Endothelial cell of umbilical vein (primary cell): ENCODE data around the gene NBPF15. TPM values are rescaled to one million over a fixed set of nuclear protein-coding genes. Genes with fewer than 3 reads are reported as not detected.
A peak's percentile ranks its signal among the peaks of the same experiment; 100 is the strongest.
"Not testable (repeated sequence)": the region's sequence is repeated elsewhere in the genome, so short reads cannot be mapped to it uniquely, and the experiment has no call there.

Experiments
- BruUV-seq: library from RNA; stranded (reverse); fragments of 400-500 nt; replicated peaks from 2 replicates; lab custom pipeline; 2021; lab: Mats Ljungman, UMichigan
- CTCF ChIA-PET: fragments of 300-600, 350-600 bp; sonication (Branson Sonifier 250); formaldehyde crosslinking; loops from one replicate; lab custom pipeline; 2021; ENCODE audit warnings: antibody characterized with exemption, inconsistent platforms; lab: Charles Lee
- POLR2A ChIA-PET: fragments of 300-600, 350-600 bp; sonication (Branson Sonifier 250); formaldehyde crosslinking; loops from one replicate; lab custom pipeline; 2021; ENCODE audit warnings: antibody characterized with exemption, inconsistent platforms; lab: Charles Lee
- DNase-seq: peaks from one replicate; pipeline ENCODE4 v3.0.0-alpha.2; 2011; ENCODE audit warnings: low read depth, low spot score
- FAIRE-seq: peaks from 2 replicates; lab custom pipeline; 2011; peaks lifted over from hg19 to GRCh38; lab: Jason Lieb, UNC
- H2AFZ ChIP-seq: 2 replicates; pipeline ENCODE4 v1.6.0; 2012; ENCODE audit warnings: low read depth, low read length, control low read depth, inconsistent platforms
- H3K27ac ChIP-seq: 2 replicates; pipeline ENCODE4 v1.5.1; 2011; ENCODE audit warnings: low read depth, mild to moderate bottlenecking, control low read depth, low read length, moderate library complexity; ENCODE audit not compliant: insufficient read depth
- H3K27me3 ChIP-seq, 2 experiments: 2 replicates each; pipeline versions ENCODE4 v1.6.0 to v1.6.1; 2011; ENCODE audit warnings: low read length in 2 of 2, mixed read lengths in 1 of 2; ENCODE audit not compliant: control insufficient read depth in 2 of 2, insufficient read depth in 2 of 2
- H3K36me3 ChIP-seq, 2 experiments: 2 replicates in 1 of 2; 3 replicates in 1 of 2; pipeline ENCODE4 v1.5.1; 2011; ENCODE audit warnings: low read length in 2 of 2, mild to moderate bottlenecking in 1 of 2, moderate library complexity in 1 of 2; ENCODE audit not compliant: control insufficient read depth in 2 of 2, insufficient read depth in 2 of 2; ENCODE audit errors: extremely low read depth in 1 of 2
- H3K4me1 ChIP-seq: 3 replicates; pipeline ENCODE4 v1.5.1; 2011; ENCODE audit warnings: mild to moderate bottlenecking, low read length; ENCODE audit not compliant: control insufficient read depth, insufficient read depth; ENCODE audit errors: extremely low read depth
- H3K4me2 ChIP-seq: 2 replicates; pipeline ENCODE4 v1.6.1; 2011; ENCODE audit warnings: low read length, control low read depth, mixed read lengths; ENCODE audit not compliant: insufficient read depth
- H3K4me3 ChIP-seq, 3 experiments: fragments of 200-600 bp in 1 of 3; sonication (generic), shearing (Covaris generic) in 1 of 3; replicated peaks in 1 of 3; 2 replicates each; pipeline ENCODE4 v1.5.1; 2011 to 2016; ENCODE audit warnings: control low read depth in 3 of 3, low read length in 3 of 3, mild to moderate bottlenecking in 2 of 3, inconsistent platforms in 1 of 3, low read depth in 1 of 3, moderate library complexity in 1 of 3; ENCODE audit not compliant: insufficient read depth in 1 of 3
- H3K79me2 ChIP-seq: 2 replicates; pipeline ENCODE4 v1.6.0; 2012; ENCODE audit warnings: low read length, inconsistent platforms; ENCODE audit not compliant: control insufficient read depth, insufficient read depth
- H3K9ac ChIP-seq: replicated peaks from 2 replicates; pipeline ENCODE3; 2011; ENCODE audit warnings: low read length, control low read depth; ENCODE audit not compliant: insufficient read depth; ENCODE audit errors: extremely low read depth
- H3K9me1 ChIP-seq: replicated peaks from 3 replicates; pipeline ENCODE4 v1.6.0; 2011; ENCODE audit warnings: mild to moderate bottlenecking, low read length; ENCODE audit not compliant: control insufficient read depth, insufficient read depth; ENCODE audit errors: extremely low read depth
- H3K9me3 ChIP-seq: replicated peaks from 2 replicates; pipeline ENCODE4 v1.5.1; 2012; ENCODE audit warnings: low read length, inconsistent platforms; ENCODE audit not compliant: control insufficient read depth, insufficient read depth
- H4K20me1 ChIP-seq: replicated peaks from 2 replicates; pipeline ENCODE3; 2011; ENCODE audit warnings: mild to moderate bottlenecking, low read length; ENCODE audit not compliant: control insufficient read depth, insufficient read depth; ENCODE audit errors: extremely low read depth
- dilution Hi-C: fragments of 300-500 bp; cut with MboI; formaldehyde crosslinking; loops from one replicate; pipeline ENCODE4 v1.15.0; 2019; ENCODE audit warnings: low sequenced_read_pairs; ENCODE audit not compliant: extremely low pct_ligation_motif_present
- intact Hi-C: fragments of 100-400 bp; cut with micrococcal nuclease; formaldehyde crosslinking; loops from one replicate; pipeline ENCODE4 v1.10.0; 2022
- polyA plus RNA-seq, 4 experiments: library from polyadenylated mRNA; depleted of rRNA in 3 of 4; stranded (reverse) in 3 of 4; unstranded in 1 of 4; fragments of >200 nt; gene quantifications; 2 replicates each; pipeline versions ENCODE4 v1.2.1 to v1.2.3, GENCODE V29; 2011 to 2012; ENCODE audit warnings: missing spikeins in 1 of 4
- total RNA-seq: library from RNA; stranded (reverse); gene quantifications from 2 replicates; pipeline ENCODE4 v1.2.3, GENCODE V29; 2021
- TF ChIP-seq, protein P1 (sequence below), 2 donors: IDR thresholded peaks; 1 replicate in 1 of 2; 2 replicates in 1 of 2; pipeline ENCODE4 v1.5.1; 2011; ENCODE audit warnings: low read length in 2 of 2, mild to moderate bottlenecking in 2 of 2, moderate library complexity in 2 of 2, control low read depth in 1 of 2, inconsistent platforms in 1 of 2, low read depth in 1 of 2; ENCODE audit not compliant: insufficient read depth in 1 of 2; ENCODE audit errors: extremely low read depth in 1 of 2

Gene NBPF15
- total and polyA plus RNA-seq, 2 donors (not counting 3 experiments of a cell fraction or from before 2014, with no cell fraction given): 35.5 to 66.8 TPM

- H2AFZ ChIP-seq, H3K4me2 ChIP-seq, DNase-seq, H4K20me1 ChIP-seq, intact Hi-C loops, H3K4me3 ChIP-seq, CTCF ChIA-PET, BruUV-seq, H3K9me1 ChIP-seq, dilution Hi-C loops, H3K79me2 ChIP-seq, POLR2A ChIA-PET, H3K36me3 ChIP-seq, FAIRE-seq, H3K9me3 ChIP-seq, H3K4me1 ChIP-seq, H3K9ac ChIP-seq, H3K27me3 ChIP-seq, H3K27ac ChIP-seq: not testable (repeated sequence)
- TF ChIP-seq, protein P1, sequence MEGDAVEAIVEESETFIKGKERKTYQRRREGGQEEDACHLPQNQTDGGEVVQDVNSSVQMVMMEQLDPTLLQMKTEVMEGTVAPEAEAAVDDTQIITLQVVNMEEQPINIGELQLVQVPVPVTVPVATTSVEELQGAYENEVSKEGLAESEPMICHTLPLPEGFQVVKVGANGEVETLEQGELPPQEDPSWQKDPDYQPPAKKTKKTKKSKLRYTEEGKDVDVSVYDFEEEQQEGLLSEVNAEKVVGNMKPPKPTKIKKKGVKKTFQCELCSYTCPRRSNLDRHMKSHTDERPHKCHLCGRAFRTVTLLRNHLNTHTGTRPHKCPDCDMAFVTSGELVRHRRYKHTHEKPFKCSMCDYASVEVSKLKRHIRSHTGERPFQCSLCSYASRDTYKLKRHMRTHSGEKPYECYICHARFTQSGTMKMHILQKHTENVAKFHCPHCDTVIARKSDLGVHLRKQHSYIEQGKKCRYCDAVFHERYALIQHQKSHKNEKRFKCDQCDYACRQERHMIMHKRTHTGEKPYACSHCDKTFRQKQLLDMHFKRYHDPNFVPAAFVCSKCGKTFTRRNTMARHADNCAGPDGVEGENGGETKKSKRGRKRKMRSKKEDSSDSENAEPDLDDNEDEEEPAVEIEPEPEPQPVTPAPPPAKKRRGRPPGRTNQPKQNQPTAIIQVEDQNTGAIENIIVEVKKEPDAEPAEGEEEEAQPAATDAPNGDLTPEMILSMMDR (IDR thresholded peaks at IDR 0.05; ENCODE audit: extremely low read depth in 1 of 2, insufficient read depth in 1 of 2, low read depth in 1 of 2, low read length in 2 of 2): peak in 1 of 2 donors; percentile 6
These were observed 21.7 kb downstream of the NBPF15 start for GRCh38 chr1:144439737-144440136.

DNA sequence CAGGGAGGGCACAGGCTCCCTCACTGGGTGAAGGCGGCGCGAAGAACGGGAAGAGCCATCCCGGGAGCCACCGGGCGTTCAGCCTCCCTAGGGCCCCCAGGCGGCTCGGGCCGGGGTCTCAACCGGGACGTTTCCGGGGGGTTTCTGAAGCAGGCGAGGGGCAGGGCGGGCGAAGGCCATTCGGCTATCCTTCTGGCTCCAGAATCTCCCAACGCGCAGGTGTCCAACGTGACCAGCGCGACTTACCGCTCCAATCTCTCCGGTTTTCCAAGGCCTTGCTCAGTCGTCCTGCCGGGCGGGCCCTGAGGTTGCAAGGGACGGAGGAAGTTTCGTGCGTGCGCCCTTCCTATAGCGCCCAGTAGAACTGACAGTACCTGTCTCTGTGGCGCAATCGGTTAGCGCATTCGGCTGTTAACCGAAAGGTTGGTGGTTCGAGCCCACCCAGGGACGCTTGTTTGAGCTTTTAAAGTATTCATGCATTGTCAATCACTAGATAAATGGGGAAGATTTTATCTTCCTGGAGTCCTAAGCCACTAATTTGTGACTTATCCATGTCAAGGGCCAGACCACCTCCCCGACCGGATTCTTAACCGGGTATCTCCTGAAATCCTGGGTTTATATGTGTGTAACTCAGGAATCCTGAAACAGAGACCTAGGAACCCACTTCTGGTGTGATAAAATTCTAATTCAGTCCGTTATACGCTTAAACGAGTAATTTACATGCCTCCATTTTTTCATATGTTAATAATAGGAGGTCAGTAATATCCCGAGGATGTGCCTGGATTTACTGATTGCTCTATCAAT is 42.4 kb downstream of the NBPF15 start:
- Histone ChIP-seq H3K4me3 (peak overlapping the region in 2 of 3 experiments; percentile 39 to 45), H3K4me2 (peak overlapping the region; percentile 17), H2AFZ (peak overlapping the region; percentile 73)
- H4K20me1 ChIP-seq, H3K27me3 ChIP-seq, CTCF ChIA-PET, H3K27ac ChIP-seq, H3K9me3 ChIP-seq, dilution Hi-C loops, H3K4me1 ChIP-seq, H3K36me3 ChIP-seq, BruUV-seq, H3K9me1 ChIP-seq, H3K79me2 ChIP-seq, intact Hi-C loops, H3K9ac ChIP-seq, FAIRE-seq, POLR2A ChIA-PET: not testable (repeated sequence)
- peak; percentile 49 for DNase-seq

DNA sequence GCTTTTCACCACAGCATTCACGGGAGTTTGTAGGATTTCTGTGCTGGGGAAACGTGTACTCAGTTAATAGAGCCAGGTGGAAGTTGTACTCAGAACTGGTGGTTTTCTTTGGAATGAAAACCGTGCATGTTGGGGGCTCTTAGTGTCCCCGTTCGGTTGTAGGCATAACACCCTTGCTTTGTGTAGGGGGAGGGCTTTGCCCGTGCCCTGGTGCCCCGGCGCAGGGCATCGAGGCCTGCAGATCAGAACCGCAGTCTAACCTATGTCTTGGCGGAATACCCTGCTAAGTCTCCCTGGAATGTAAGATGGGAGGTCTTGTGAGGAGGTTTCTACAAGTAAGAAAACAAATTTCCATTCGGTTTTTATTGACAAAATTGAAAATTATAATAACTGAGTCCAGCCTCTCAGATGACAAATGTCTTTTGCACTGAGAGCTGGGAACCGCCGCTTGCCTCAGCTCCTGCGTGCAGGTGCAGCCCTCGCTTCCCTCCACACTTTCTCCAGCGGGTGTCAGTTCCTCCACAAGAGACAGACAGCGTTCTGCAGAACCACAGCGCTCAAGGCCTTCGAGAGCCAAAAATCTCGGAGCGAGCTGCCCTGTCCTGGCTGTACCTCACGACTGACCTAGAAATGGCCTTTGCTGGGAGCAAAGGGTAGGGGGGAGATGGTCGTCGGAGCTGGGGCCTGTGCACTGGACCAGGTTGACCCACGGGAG is 47.9 kb downstream of the NBPF15 start:
- H3K9me1 ChIP-seq, intact Hi-C loops, FAIRE-seq, H3K4me2 ChIP-seq, H3K79me2 ChIP-seq, H3K9ac ChIP-seq, DNase-seq, H2AFZ ChIP-seq, BruUV-seq, H3K4me1 ChIP-seq, H3K9me3 ChIP-seq, H3K27ac ChIP-seq, dilution Hi-C loops, POLR2A ChIA-PET, CTCF ChIA-PET, H4K20me1 ChIP-seq, H3K27me3 ChIP-seq, H3K36me3 ChIP-seq: not testable (repeated sequence)
- peak overlapping the region in 2 of 3 experiments; percentile 19 to 28 for H3K4me3 ChIP-seq
